Measurements from ENCODE around the gene MACF1. TPM values are rescaled to one million over a fixed set of nuclear protein-coding genes. Genes with fewer than 3 reads are reported as not detected.
A peak's percentile ranks its signal among the peaks of the same experiment; 100 is the strongest.

MACF1 gene
- total RNA-seq, 2 donors from 2014 or later, result 154 to 355 TPM

DNA sequence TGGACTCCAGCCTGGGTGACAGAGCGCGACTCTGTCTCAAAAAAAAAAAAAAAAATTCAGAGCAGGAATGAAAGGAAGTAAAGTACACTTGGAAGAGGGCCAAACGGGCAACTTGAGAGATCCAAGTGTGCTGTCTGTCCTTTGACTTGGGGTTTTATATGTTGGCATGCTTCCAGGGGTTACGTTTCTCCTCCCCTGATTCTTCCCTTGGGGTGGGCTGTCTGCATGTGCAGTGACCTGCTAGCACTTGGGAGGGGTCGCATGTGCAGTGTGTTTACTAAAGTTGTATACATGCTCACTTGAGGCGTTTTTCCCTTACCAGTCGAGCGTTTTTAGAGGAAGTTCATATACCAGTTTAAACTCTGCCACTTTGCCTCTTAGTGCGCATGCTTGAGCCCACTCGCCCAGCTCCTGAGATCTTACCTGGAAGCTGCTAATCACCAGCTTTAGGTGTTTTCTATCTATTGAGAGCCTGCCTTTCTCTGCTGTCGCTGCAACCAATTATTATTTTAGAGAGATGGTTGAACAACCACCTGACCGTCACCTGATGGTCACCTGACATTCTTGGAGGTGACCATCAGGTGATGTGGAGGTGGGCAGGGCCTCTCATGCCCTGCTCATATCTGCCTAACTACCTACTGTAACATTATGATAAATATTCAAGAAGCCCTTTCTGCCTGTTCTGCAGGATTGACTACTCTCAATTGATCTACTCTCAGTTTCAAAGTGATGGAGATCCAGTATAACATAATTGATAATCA lies 140.1 kb downstream of the MACF1 start:
- no peak for TF ChIP-seq POLR2AphosphoS5 (IDR thresholded peaks at IDR 0.05)
- TF ChIP-seq, protein P1, sequence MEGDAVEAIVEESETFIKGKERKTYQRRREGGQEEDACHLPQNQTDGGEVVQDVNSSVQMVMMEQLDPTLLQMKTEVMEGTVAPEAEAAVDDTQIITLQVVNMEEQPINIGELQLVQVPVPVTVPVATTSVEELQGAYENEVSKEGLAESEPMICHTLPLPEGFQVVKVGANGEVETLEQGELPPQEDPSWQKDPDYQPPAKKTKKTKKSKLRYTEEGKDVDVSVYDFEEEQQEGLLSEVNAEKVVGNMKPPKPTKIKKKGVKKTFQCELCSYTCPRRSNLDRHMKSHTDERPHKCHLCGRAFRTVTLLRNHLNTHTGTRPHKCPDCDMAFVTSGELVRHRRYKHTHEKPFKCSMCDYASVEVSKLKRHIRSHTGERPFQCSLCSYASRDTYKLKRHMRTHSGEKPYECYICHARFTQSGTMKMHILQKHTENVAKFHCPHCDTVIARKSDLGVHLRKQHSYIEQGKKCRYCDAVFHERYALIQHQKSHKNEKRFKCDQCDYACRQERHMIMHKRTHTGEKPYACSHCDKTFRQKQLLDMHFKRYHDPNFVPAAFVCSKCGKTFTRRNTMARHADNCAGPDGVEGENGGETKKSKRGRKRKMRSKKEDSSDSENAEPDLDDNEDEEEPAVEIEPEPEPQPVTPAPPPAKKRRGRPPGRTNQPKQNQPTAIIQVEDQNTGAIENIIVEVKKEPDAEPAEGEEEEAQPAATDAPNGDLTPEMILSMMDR (IDR thresholded peaks at IDR 0.05), result no peak
- TF ChIP-seq POLR2A (IDR thresholded peaks at IDR 0.05), result no peak
- WGBS, result 56% methylated on average over 12 of the region's 12 CpGs
- Histone ChIP-seq H3K27me3 (replicated peaks; ENCODE audit: insufficient read depth) (no peaks in the 10 kb centered on the region), H3K27ac (no peak overlapping the region), H3K4me1 (replicated peaks) (peaks cover 2% of the 10 kb centered on the region), H3K4me3 (no peak overlapping the region), H3K36me3 (peaks cover 5 to 8% of the 10 kb centered on the region in 2 donors), H3K9me3 (no peaks in the 10 kb centered on the region)
- peak; percentile 46 for DNase-seq (ENCODE audit: low spot score)
- intact Hi-C loops (cut with DNase I), result no loop called here

DNA sequence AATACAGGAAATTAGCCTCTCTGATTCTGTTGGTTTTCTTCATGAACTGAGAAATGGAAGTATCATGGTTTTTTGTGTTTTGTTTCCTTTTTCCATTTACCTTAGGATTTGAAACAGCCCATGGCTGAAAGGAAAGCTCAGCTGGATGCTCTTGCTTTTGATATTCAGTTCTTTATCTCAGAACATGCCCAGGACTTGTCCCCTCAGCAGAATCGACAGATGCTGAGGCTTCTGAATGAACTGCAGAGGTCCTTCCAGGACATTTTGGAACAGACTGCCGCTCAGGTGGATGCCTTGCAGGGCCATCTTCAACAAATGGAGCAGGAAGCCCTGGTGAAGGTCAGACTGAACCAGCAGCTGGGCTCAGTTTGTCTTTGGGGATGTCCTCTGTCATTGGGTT lies 142.4 kb downstream of the MACF1 start:
- Histone ChIP-seq H3K27ac (no peak overlapping the region), H3K36me3 (peaks cover 5 to 7% of the 10 kb centered on the region in 2 donors)

DNA sequence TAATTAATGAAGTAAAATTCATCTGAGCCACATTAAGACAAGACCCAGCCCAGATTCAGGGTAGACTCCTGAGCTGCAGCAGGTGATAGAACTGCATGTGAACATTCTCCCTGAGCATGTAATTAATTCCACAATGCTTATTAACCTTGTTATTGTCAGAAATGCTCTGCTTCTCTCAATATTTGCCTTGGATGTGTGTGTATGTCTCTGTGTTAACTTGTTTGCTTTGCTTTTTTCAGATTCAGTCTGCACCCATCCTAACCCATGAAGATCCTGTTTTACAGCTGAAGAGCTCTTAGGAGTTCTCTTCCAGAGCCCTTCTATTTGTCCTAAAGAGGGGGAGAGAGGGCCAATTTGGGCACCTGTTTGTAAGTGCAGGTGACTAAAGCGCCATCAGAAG lies 143.8 kb downstream of the MACF1 start:
- H3K36me3 ChIP-seq, result peaks cover 0 to 7% of the 10 kb centered on the region in 2 donors
- H3K27ac ChIP-seq, result peak overlapping the region in 1 of 2 donors; percentile 6
- TF ChIP-seq, protein P1 (IDR thresholded peaks at IDR 0.05), result no peak
- peak; percentile 68 for TF ChIP-seq POLR2AphosphoS5 (IDR thresholded peaks at IDR 0.05)
- H3K4me3 ChIP-seq, result no peak overlapping the region
- 53% methylated on average over 1 of the region's 1 CpG for WGBS
- H3K4me1 ChIP-seq (replicated peaks), result peaks cover 2% of the 10 kb centered on the region
- no peak for DNase-seq (ENCODE audit: low spot score)
- no peaks in the 10 kb centered on the region for H3K27me3 ChIP-seq (replicated peaks; ENCODE audit: insufficient read depth)
- no peaks in the 10 kb centered on the region for H3K9me3 ChIP-seq
- intact Hi-C loops (cut with DNase I), result no loop called here

More for the DNA sequence above, 142.4 kb downstream of the MACF1 start:
- Histone ChIP-seq H3K4me3 (no peak overlapping the region), H3K9me3 (no peaks in the 10 kb centered on the region), H3K27me3 (replicated peaks; ENCODE audit: insufficient read depth) (no peaks in the 10 kb centered on the region), H3K4me1 (replicated peaks) (peaks cover 2% of the 10 kb centered on the region)
- DNase-seq (ENCODE audit: low spot score), result no peak
- 72% methylated on average over 1 of the region's 2 CpGs for WGBS
- TF ChIP-seq POLR2AphosphoS5 (IDR thresholded peaks at IDR 0.05), result no peak
- TF ChIP-seq POLR2A (IDR thresholded peaks at IDR 0.05), result no peak
- TF ChIP-seq, protein P1 (IDR thresholded peaks at IDR 0.05), result no peak
- intact Hi-C loops (cut with DNase I), result no loop called here

DNA sequence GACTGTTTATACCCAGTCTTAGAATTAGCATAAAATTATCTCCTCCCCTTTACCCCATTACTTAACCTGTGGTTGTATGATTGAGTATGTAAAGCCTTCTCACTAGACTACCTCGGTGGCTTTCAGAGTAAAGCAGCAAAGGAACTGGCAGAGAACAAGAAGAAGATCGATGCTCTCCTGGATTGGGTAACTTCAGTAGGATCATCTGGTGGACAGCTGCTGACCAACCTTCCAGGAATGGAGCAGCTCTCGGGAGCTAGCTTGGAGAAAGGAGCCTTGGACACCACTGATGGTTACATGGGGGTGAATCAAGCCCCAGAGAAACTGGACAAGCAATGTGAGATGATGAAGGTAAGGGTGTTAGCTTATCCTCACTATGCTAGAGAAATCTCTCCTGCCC lies 148.4 kb downstream of the MACF1 start:
- no peak overlapping the region for H3K27ac ChIP-seq
- DNase-seq (ENCODE audit: low spot score), result no peak
- peaks cover under 1 to 18% of the 10 kb centered on the region in 2 donors for H3K36me3 ChIP-seq
- no peak overlapping the region for H3K4me3 ChIP-seq
- WGBS, result 96% methylated on average over 3 of the region's 3 CpGs
- no peaks in the 10 kb centered on the region for H3K4me1 ChIP-seq (replicated peaks)
- TF ChIP-seq POLR2A (IDR thresholded peaks at IDR 0.05) (no peak), POLR2AphosphoS5 (IDR thresholded peaks at IDR 0.05) (no peak)
- TF ChIP-seq, protein P1 (IDR thresholded peaks at IDR 0.05), result no peak
- intact Hi-C loops (cut with DNase I), result no loop called here
- no peaks in the 10 kb centered on the region for H3K9me3 ChIP-seq
- no peaks in the 10 kb centered on the region for H3K27me3 ChIP-seq (replicated peaks; ENCODE audit: insufficient read depth)

DNA sequence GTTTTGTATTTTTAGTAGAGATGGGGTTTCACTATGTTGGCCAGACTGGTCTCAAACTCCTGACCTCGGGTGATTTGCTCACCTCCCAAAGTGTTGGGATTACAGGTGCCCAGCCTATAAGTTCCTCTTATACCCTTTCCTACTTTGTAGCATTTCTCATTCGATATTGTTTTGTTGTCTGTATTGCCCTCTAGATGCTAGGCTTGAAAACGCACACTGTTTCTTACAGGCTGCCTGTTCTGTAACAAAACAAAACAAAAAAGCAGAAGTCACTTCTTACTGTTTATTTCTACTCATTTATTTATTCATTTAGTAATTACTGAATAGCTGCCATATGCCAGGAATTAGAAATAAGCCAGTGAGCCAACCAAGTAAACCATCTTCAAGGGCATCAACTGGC lies 150.1 kb downstream of the MACF1 start:
- intact Hi-C loops (cut with DNase I), result no loop called here
- Histone ChIP-seq H3K36me3 (peaks cover 4 to 15% of the 10 kb centered on the region in 2 donors), H3K4me3 (no peak overlapping the region), H3K9me3 (no peaks in the 10 kb centered on the region), H3K27ac (no peak overlapping the region), H3K27me3 (replicated peaks; ENCODE audit: insufficient read depth) (no peaks in the 10 kb centered on the region), H3K4me1 (replicated peaks) (peaks cover 4% of the 10 kb centered on the region)
- TF ChIP-seq POLR2AphosphoS5 (IDR thresholded peaks at IDR 0.05) (no peak), POLR2A (IDR thresholded peaks at IDR 0.05) (no peak)
- TF ChIP-seq, protein P1 (IDR thresholded peaks at IDR 0.05), result no peak
- 89% methylated on average over 3 of the region's 3 CpGs for WGBS
- DNase-seq (ENCODE audit: low spot score), result no peak

Data from prostate gland (tissue), 2 donors.